ENCODE results near the gene GUCY1A1.
A peak's percentile ranks its signal among the peaks of the same experiment; 100 is the strongest.

Gene GUCY1A1

GRCh38 chr4:155758481-155759371, 92.1 kb downstream of the GUCY1A1 start, which contains the start of gene GUCY1B1:
Gene GUCY1B1 (plus strand): TSS chr4:155759021. CDS start chr4:155759141, 120 bp downstream.
- no peak for TF ChIP-seq POLR2A (IDR thresholded peaks at IDR 0.05; ENCODE audit: low read length)
- no peak for TF ChIP-seq GATA1 (IDR thresholded peaks at IDR 0.05; ENCODE audit: low read depth, low read length)
- DNase-seq: peak; percentile 80 to 82

GRCh38 chr4:155759372-155760252, 93.0 kb downstream of the GUCY1A1 start:
- DNase-seq: no peak
- TF ChIP-seq GATA1 (IDR thresholded peaks at IDR 0.05; ENCODE audit: low read depth, low read length) (no peak), POLR2A (IDR thresholded peaks at IDR 0.05; ENCODE audit: low read length) (no peak)

- TF ChIP-seq POLR2A (IDR thresholded peaks at IDR 0.05; ENCODE audit: low read length) (no peak), GATA1 (IDR thresholded peaks at IDR 0.05; ENCODE audit: low read depth, low read length) (no peak)
- DNase-seq: no peak
Observed at GRCh38 chr4:155761047-155761446, 94.4 kb downstream of the GUCY1A1 start.

GRCh38 chr4:155761916-155762315, 95.3 kb downstream of the GUCY1A1 start:
- no peak for TF ChIP-seq POLR2A (IDR thresholded peaks at IDR 0.05; ENCODE audit: low read length)
- TF ChIP-seq GATA1 (IDR thresholded peaks at IDR 0.05; ENCODE audit: low read depth, low read length): no peak

GRCh38 chr4:155762334-155762733, 95.7 kb downstream of the GUCY1A1 start:
- no peak for TF ChIP-seq GATA1 (IDR thresholded peaks at IDR 0.05; ENCODE audit: low read depth, low read length)
- TF ChIP-seq POLR2A (IDR thresholded peaks at IDR 0.05; ENCODE audit: low read length): no peak

More at GRCh38 chr4:155761916-155762315, 95.3 kb downstream of the GUCY1A1 start:
- DNase-seq: no peak

GRCh38 chr4:155763551-155763950, 96.9 kb downstream of the GUCY1A1 start:
- no peak for DNase-seq
- TF ChIP-seq GATA1 (IDR thresholded peaks at IDR 0.05; ENCODE audit: low read depth, low read length): no peak
- no peak for TF ChIP-seq POLR2A (IDR thresholded peaks at IDR 0.05; ENCODE audit: low read length)

More at GRCh38 chr4:155762334-155762733, 95.7 kb downstream of the GUCY1A1 start:
- DNase-seq: no peak

- TF ChIP-seq GATA1 (IDR thresholded peaks at IDR 0.05; ENCODE audit: low read depth, low read length) (no peak), POLR2A (IDR thresholded peaks at IDR 0.05; ENCODE audit: low read length) (no peak)
- DNase-seq: no peak
Observed at GRCh38 chr4:155765149-155765548, 98.5 kb downstream of the GUCY1A1 start.

- no peak for DNase-seq
- no peak for TF ChIP-seq POLR2A (IDR thresholded peaks at IDR 0.05; ENCODE audit: low read length)
- no peak for TF ChIP-seq GATA1 (IDR thresholded peaks at IDR 0.05; ENCODE audit: low read depth, low read length)
Observed at GRCh38 chr4:155766622-155767021, 100.0 kb downstream of the GUCY1A1 start.

- DNase-seq: no peak
- TF ChIP-seq POLR2A (IDR thresholded peaks at IDR 0.05; ENCODE audit: low read length) (no peak), GATA1 (IDR thresholded peaks at IDR 0.05; ENCODE audit: low read depth, low read length) (no peak)
Observed at GRCh38 chr4:155768370-155768769, 101.7 kb downstream of the GUCY1A1 start.

GRCh38 chr4:155769090-155769489, 102.4 kb downstream of the GUCY1A1 start:
- TF ChIP-seq GATA1 (IDR thresholded peaks at IDR 0.05; ENCODE audit: low read depth, low read length): no peak
- no peak for TF ChIP-seq POLR2A (IDR thresholded peaks at IDR 0.05; ENCODE audit: low read length)
- no peak for DNase-seq

GRCh38 chr4:155772459-155773195, 106.0 kb downstream of the GUCY1A1 start:
- no peak for DNase-seq
- TF ChIP-seq POLR2A (IDR thresholded peaks at IDR 0.05; ENCODE audit: low read length): no peak
- no peak for TF ChIP-seq GATA1 (IDR thresholded peaks at IDR 0.05; ENCODE audit: low read depth, low read length)

GRCh38 chr4:155773196-155773800, 106.7 kb downstream of the GUCY1A1 start:
- DNase-seq: no peak
- TF ChIP-seq GATA1 (IDR thresholded peaks at IDR 0.05; ENCODE audit: low read depth, low read length) (no peak), POLR2A (IDR thresholded peaks at IDR 0.05; ENCODE audit: low read length) (no peak)

- no peak for DNase-seq
- TF ChIP-seq GATA1 (IDR thresholded peaks at IDR 0.05; ENCODE audit: low read depth, low read length): no peak
- no peak for TF ChIP-seq POLR2A (IDR thresholded peaks at IDR 0.05; ENCODE audit: low read length)
Observed at GRCh38 chr4:155774033-155774432, 107.4 kb downstream of the GUCY1A1 start.
